ENCODE measurements around the gene ZNF385B. TPM values are rescaled to one million over a fixed set of nuclear protein-coding genes. Genes with fewer than 3 reads are reported as not detected.
A peak's percentile ranks its signal among the peaks of the same experiment; 100 is the strongest.

Gene ZNF385B
- total RNA-seq, 1 experiment from 2014 or later: not detected

- DNase-seq (ENCODE audit: low read depth): no peak
- in situ Hi-C loops (cut with HindIII; ENCODE audit: low pct_unique_long_range_greater_than_20kb, low sequenced_read_pairs): no loop called here
Observed at GRCh38 chr2:179559108-179559806, 302.2 kb downstream of the ZNF385B start.

DNA sequence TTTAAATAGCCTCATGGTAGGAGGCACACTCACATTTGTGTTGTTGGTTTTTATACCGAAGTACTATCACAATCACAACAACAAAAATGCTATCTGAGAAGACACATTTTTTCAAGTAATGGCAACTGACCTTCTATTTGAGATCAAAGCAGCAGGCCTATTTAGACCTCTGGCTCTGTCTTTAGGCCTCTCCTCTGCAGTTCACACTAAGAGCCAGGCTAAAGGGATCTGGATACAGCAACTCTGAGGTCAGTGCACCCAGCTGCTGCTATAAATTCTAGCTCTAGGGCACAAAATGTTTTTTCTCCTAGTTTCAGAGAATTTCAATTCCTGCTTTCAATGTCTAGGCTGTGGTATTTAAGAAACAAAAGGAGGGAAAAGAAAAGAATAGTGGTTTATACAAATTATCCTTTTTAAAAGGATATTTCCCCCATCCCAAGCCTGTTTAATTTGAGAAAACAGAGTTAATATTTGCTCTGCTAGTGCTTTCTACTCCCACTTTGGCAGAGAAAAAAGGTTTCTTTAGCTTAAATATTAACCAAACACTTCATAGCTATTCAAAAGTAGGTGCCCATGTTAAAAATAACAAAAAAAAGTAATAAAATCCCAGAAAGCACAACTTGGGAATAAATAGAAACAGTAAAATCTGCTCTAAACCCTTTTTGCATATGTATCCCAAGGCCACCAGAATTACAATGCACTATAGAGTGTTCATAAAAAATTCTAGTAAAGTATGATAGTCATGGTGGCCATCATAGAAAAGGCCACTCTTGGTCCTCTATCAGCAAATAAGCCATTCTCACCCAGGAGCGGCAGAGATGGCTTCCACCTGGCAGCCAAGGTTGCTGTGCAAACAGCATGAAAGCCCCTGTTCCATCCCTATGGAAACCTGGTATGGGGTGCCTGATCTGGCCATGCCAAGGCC lies 303.1 kb downstream of the ZNF385B start:
- in situ Hi-C loops (cut with HindIII; ENCODE audit: low pct_unique_long_range_greater_than_20kb, low sequenced_read_pairs): no loop called here
- DNase-seq (ENCODE audit: low read depth): no peak

- in situ Hi-C loops (cut with HindIII; ENCODE audit: low pct_unique_long_range_greater_than_20kb, low sequenced_read_pairs): no loop called here
- no peak for DNase-seq (ENCODE audit: low read depth)
Observed at GRCh38 chr2:179556425-179556824, 305.0 kb downstream of the ZNF385B start.

- no peak for DNase-seq (ENCODE audit: low read depth)
- in situ Hi-C loops (cut with HindIII; ENCODE audit: low pct_unique_long_range_greater_than_20kb, low sequenced_read_pairs): no loop called here
Observed at GRCh38 chr2:179555691-179556283, 305.6 kb downstream of the ZNF385B start.

DNA sequence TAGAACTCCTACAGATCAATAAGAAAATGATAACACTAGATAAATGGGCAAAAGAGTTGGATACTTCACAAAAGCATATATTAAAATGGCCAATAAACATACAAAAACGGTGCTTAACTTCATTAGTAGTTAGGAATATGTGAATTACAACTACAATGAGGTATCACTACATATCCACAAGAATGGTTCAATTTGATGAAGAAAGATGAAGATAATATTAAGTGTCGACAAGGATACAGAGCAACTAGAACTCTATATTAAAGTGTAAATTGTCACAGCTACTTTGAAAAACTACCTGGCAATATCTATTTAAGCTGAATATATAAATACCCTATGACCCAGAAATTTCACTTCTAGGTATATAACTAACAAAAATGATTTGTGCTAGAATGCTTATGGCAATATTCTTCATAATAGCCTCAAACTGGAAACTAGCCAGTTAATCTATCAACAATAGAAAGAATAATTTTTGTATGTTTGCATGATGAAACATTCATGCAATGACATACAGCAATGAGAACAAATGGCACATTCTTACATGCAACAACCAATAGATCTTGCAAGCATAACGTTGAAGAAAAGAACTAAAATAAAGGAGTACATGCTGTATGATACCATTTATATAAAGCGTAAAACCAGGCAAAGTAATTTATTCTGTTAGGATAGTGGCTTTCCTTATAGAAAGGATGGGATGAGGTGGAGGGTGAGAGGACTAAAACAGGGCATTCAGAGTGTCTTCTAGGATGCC lies 306.6 kb downstream of the ZNF385B start:
- in situ Hi-C loops (cut with HindIII; ENCODE audit: low pct_unique_long_range_greater_than_20kb, low sequenced_read_pairs): no loop called here
- DNase-seq (ENCODE audit: low read depth): no peak

GRCh38 chr2:179553382-179553781 lies 308.0 kb downstream of the ZNF385B start:
- in situ Hi-C loops (cut with HindIII; ENCODE audit: low pct_unique_long_range_greater_than_20kb, low sequenced_read_pairs): no loop called here
- DNase-seq (ENCODE audit: low read depth): no peak

DNA sequence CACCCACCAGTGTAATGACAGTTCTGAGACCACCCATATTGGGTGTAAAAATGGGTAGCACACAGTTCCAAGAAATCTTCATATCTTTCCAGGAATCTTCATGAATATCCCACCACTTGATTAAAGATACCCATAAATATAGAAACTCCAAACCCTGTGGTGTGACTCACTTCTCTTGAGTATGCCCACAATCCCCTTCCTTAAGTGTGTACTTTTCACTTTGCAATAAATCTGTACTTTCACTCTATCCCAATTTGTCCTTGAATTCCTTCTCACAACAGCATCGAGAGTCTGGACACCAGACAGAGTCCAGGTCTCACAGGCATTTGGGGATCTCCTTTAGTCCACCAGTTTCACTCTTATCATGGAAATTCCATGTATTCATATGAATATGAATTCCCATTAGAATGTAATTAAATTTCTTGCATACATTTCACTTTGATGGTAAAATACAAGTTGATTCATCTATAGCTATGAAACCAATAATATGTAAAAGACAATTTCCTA lies 309.8 kb downstream of the ZNF385B start:
- in situ Hi-C loops (cut with HindIII; ENCODE audit: low pct_unique_long_range_greater_than_20kb, low sequenced_read_pairs): no loop called here
- DNase-seq (ENCODE audit: low read depth): no peak

GRCh38 chr2:179550849-179551248 lies 310.6 kb downstream of the ZNF385B start:
- DNase-seq (ENCODE audit: low read depth): no peak
- in situ Hi-C loops (cut with HindIII; ENCODE audit: low pct_unique_long_range_greater_than_20kb, low sequenced_read_pairs): no loop called here

GRCh38 chr2:179550214-179550613 lies 311.2 kb downstream of the ZNF385B start:
- no peak for DNase-seq (ENCODE audit: low read depth)
- in situ Hi-C loops (cut with HindIII; ENCODE audit: low pct_unique_long_range_greater_than_20kb, low sequenced_read_pairs): no loop called here

GRCh38 chr2:179546656-179547055 lies 314.8 kb downstream of the ZNF385B start:
- DNase-seq (ENCODE audit: low read depth): no peak
- in situ Hi-C loops (cut with HindIII; ENCODE audit: low pct_unique_long_range_greater_than_20kb, low sequenced_read_pairs): no loop called here

GRCh38 chr2:179545024-179545423 lies 316.4 kb downstream of the ZNF385B start:
- in situ Hi-C loops (cut with HindIII; ENCODE audit: low pct_unique_long_range_greater_than_20kb, low sequenced_read_pairs): no loop called here
- no peak for DNase-seq (ENCODE audit: low read depth)

GRCh38 chr2:179543361-179543901 lies 318.0 kb downstream of the ZNF385B start:
- DNase-seq (ENCODE audit: low read depth): peak; percentile 10
- in situ Hi-C loops (cut with HindIII; ENCODE audit: low pct_unique_long_range_greater_than_20kb, low sequenced_read_pairs): no loop called here

DNA sequence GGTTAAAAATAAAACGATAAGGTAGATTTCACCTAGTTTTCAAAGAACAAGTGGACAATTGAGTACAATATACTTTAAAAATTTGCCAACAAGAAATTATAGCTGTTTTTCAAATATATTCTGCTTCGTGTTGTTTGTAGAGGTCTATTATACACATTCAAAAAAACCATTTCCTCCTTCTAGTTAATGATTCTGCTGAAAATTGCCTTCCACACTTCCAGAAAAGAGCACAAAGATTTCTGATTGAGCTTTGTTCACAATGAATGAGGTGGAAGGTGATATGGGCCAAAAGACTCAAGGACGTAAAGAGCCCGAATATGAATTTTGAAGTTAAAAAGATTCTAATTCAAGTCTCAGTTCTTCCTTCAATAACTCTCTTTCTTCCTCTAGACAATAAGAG lies 319.8 kb downstream of the ZNF385B start:
- DNase-seq (ENCODE audit: low read depth): no peak
- in situ Hi-C loops (cut with HindIII; ENCODE audit: low pct_unique_long_range_greater_than_20kb, low sequenced_read_pairs): no loop called here

- in situ Hi-C loops (cut with HindIII; ENCODE audit: low pct_unique_long_range_greater_than_20kb, low sequenced_read_pairs): no loop called here
- no peak for DNase-seq (ENCODE audit: low read depth)
Observed at GRCh38 chr2:179539124-179539511, 322.3 kb downstream of the ZNF385B start.

- in situ Hi-C loops (cut with HindIII; ENCODE audit: low pct_unique_long_range_greater_than_20kb, low sequenced_read_pairs): no loop called here
- no peak for DNase-seq (ENCODE audit: low read depth)
Observed at GRCh38 chr2:179538406-179539123, 322.8 kb downstream of the ZNF385B start.

GRCh38 chr2:179536185-179536584 lies 325.2 kb downstream of the ZNF385B start:
- in situ Hi-C loops (cut with HindIII; ENCODE audit: low pct_unique_long_range_greater_than_20kb, low sequenced_read_pairs): no loop called here

GRCh38 chr2:179533875-179534274 lies 327.5 kb downstream of the ZNF385B start:
- no peak for DNase-seq (ENCODE audit: low read depth)
- in situ Hi-C loops (cut with HindIII; ENCODE audit: low pct_unique_long_range_greater_than_20kb, low sequenced_read_pairs): no loop called here

More at GRCh38 chr2:179536185-179536584, 325.2 kb downstream of the ZNF385B start:
- no peak for DNase-seq (ENCODE audit: low read depth)
